Mammary microvascular endothelial cell (primary cell): Measurements from ENCODE around the gene OR4F17. TPM values are rescaled to one million over a fixed set of nuclear protein-coding genes. Genes with fewer than 3 reads are reported as not detected.

Experiments used
- total RNA-seq: library from RNA; depleted of rRNA; stranded (reverse); fragments of >200 nt; gene quantifications from 2 replicates; pipeline ENCODE4 v1.2.3, GENCODE V29; 2015

Gene OR4F17, protein sequence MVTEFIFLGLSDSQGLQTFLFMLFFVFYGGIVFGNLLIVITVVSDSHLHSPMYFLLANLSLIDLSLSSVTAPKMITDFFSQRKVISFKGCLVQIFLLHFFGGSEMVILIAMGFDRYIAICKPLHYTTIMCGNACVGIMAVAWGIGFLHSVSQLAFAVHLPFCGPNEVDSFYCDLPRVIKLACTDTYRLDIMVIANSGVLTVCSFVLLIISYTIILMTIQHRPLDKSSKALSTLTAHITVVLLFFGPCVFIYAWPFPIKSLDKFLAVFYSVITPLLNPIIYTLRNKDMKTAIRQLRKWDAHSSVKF
- not detected in 2 replicates for total RNA-seq

DNA sequence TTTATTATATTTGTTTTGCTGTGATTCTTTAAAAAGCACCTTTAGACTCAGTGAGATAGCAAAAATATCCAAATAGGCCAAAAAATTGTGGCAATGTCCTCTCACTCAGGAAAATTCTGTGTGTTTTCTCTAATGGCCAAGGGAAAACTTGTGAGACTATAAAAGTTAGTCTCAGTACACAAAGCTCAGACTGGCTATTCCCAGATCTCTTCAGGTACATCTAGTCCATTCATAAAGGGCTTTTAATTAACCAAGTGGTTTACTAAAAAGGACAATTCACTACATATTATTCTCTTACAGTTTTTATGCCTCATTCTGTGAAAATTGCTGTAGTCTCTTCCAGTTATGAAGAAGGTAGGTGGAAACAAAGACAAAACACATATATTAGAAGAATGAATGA is at the start of gene OR4F17:
OR4F17 (plus strand) TSS at position 301 of the 400 bp plus-strand sequence. CDS start 3,575 bp downstream, outside the sequence.

Other genes starting within 250 kb of the OR4F17 start
- gene PLPP2, start 184.3 kb downstream of the OR4F17 start, total RNA-seq: 15.1 and 17.9 TPM in 2 replicates
- gene MIER2, start 237.7 kb downstream of the OR4F17 start, total RNA-seq: 25.7 and 26.4 TPM in 2 replicates